Neural progenitor cell (in vitro differentiated cells): ENCODE results near the gene UBE2Z.

Source experiments
- EZH2 ChIP-seq: fragments of 200-600 bp; sonication (generic); IDR thresholded peaks from 2 replicates; pipeline ENCODE4 v1.6.1; 2017; ENCODE audit warnings: antibody characterized with exemption, mild to moderate bottlenecking, moderate library complexity
- TF ChIP-seq, protein P1 (sequence below): fragments of 200-600 bp; sonication (generic); IDR thresholded peaks from 2 replicates; pipeline ENCODE4 v1.5.1; 2017; ENCODE audit warnings: antibody characterized with exemption, mild to moderate bottlenecking

GRCh38 chr17:48928876-48929811 is 20.9 kb downstream of the UBE2Z start:
- TF ChIP-seq, protein P1, sequence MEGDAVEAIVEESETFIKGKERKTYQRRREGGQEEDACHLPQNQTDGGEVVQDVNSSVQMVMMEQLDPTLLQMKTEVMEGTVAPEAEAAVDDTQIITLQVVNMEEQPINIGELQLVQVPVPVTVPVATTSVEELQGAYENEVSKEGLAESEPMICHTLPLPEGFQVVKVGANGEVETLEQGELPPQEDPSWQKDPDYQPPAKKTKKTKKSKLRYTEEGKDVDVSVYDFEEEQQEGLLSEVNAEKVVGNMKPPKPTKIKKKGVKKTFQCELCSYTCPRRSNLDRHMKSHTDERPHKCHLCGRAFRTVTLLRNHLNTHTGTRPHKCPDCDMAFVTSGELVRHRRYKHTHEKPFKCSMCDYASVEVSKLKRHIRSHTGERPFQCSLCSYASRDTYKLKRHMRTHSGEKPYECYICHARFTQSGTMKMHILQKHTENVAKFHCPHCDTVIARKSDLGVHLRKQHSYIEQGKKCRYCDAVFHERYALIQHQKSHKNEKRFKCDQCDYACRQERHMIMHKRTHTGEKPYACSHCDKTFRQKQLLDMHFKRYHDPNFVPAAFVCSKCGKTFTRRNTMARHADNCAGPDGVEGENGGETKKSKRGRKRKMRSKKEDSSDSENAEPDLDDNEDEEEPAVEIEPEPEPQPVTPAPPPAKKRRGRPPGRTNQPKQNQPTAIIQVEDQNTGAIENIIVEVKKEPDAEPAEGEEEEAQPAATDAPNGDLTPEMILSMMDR: no peak
- no peak for TF ChIP-seq EZH2
